ENCODE results near the gene P2RY6. TPM values are rescaled to one million over a fixed set of nuclear protein-coding genes. Genes with fewer than 3 reads are reported as not detected.

P2RY6 gene
- total RNA-seq, 2 experiments from 2014 or later, result not detected

DNA sequence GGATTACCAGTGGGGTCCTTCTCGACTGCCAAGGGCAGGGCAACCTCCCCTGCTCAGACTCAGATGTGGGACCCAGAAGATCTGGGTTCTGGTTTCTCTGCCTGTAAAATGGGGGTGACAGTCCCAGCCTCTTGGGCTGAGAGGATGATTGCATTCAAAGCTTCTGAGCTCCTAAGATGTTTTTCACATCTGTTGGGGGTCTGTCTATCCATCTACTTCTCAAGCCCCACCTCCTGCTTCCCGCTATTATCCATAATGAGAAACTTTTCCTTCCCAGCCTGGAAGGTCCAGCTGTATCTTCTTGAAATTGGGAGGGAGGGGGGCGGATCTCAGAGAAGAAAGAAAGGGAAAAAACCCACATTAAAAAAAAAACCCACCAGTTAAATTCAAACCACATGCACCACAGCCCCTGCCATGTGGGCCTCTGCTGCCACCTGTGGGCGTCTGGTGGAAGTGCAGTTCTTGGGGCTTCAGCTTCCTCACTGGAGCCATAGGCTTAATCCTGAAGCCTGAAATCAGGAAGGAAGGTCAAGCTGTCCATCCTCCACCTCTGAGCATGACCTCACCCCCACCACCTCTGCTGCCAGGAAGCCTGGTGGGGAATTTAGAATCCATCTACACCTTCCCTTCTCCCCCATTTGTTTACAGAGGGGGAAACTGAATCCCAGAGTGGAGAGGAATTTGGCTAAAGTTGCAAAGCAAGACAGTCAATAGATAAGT is 63.2 kb downstream of the P2RY6 start:
- peaks cover 3% of the 10 kb centered on the region for H3K4me1 ChIP-seq (ENCODE audit: insufficient read depth, low read length)
- Mint-ChIP-seq H3K4me1 (ENCODE audit: low read depth) (no peaks in the 10 kb centered on the region), H3K27me3 (no peaks in the 10 kb centered on the region), H3K4me3 (no peak overlapping the region), H3K9me3 (no peaks in the 10 kb centered on the region), H3K36me3 (ENCODE audit: low read depth) (no peaks in the 10 kb centered on the region), H3K27ac (no peak overlapping the region)
- H3K9me3 ChIP-seq (ENCODE audit: control insufficient read depth in 1 of 2, insufficient read depth in 1 of 2, low read length in 2 of 2), result no peaks in the 10 kb centered on the region
- no peak overlapping the region for H3K27ac ChIP-seq (ENCODE audit: low read depth in 1 of 2, low read length in 2 of 2)
- intact Hi-C loops (cut with DNase I, micrococcal nuclease), result loop anchor here (1.0 to 5.0 kb wide), 4 partner anchors 28 to 148 kb away; no protein-coding TSS in a partner anchor
- no peaks in the 10 kb centered on the region for H3K27me3 ChIP-seq (ENCODE audit: control insufficient read depth in 1 of 2, insufficient read depth in 2 of 2, low read length in 2 of 2)
- ChIA-PET POLR2A (interaction anchor here (1.4 kb wide), 1 partner anchor 28 kb away, joined by 4 read pairs; the partner anchor contains the start of gene ARHGEF17), CTCF (interaction anchor here (0.8 to 3.2 kb wide), 12 partner anchors 16 to 150 kb away, joined by 3 to 38 read pairs (median 5); partner anchors contain the start of gene ARHGEF17)
- no peak overlapping the region for H3K4me3 ChIP-seq (ENCODE audit: low read length)
- H3K36me3 ChIP-seq (ENCODE audit: insufficient read depth, low read length), result no peaks in the 10 kb centered on the region
- peak; percentile 58 to 85 (median 75) for DNase-seq
- TF ChIP-seq, protein P1, sequence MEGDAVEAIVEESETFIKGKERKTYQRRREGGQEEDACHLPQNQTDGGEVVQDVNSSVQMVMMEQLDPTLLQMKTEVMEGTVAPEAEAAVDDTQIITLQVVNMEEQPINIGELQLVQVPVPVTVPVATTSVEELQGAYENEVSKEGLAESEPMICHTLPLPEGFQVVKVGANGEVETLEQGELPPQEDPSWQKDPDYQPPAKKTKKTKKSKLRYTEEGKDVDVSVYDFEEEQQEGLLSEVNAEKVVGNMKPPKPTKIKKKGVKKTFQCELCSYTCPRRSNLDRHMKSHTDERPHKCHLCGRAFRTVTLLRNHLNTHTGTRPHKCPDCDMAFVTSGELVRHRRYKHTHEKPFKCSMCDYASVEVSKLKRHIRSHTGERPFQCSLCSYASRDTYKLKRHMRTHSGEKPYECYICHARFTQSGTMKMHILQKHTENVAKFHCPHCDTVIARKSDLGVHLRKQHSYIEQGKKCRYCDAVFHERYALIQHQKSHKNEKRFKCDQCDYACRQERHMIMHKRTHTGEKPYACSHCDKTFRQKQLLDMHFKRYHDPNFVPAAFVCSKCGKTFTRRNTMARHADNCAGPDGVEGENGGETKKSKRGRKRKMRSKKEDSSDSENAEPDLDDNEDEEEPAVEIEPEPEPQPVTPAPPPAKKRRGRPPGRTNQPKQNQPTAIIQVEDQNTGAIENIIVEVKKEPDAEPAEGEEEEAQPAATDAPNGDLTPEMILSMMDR (IDR thresholded peaks at IDR 0.05), result peak; percentile 98
- ATAC-seq (ENCODE audit: poor library complexity), result peak; percentile 90

DNA sequence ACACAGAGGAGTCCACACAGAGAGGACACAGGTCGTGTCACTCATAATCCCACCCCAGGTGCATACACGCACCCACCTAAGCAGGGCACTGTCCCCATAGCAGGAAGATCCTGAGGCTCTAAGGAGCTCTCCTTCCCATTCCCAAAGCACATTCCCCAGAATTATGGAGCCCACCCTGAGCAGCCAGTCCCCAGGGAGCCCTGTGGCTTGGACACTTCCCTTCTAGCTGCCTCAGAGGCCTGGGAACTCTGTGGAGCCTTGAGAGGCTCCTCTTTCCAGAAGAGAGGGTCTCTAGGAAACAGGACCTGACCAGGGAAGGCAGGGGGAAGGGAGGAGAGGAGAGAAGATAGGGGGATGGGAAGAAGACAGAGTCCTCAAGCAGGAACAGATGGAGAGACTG is 65.7 kb downstream of the P2RY6 start:
- no peak overlapping the region for H3K4me3 Mint-ChIP-seq
- H3K27ac Mint-ChIP-seq, result no peak overlapping the region
- Histone ChIP-seq H3K4me1 (ENCODE audit: insufficient read depth, low read length) (peaks cover 3% of the 10 kb centered on the region), H3K36me3 (ENCODE audit: insufficient read depth, low read length) (no peaks in the 10 kb centered on the region), H3K9me3 (ENCODE audit: control insufficient read depth in 1 of 2, insufficient read depth in 1 of 2, low read length in 2 of 2) (no peaks in the 10 kb centered on the region), H3K4me3 (ENCODE audit: low read length) (no peak overlapping the region), H3K27me3 (ENCODE audit: control insufficient read depth in 1 of 2, insufficient read depth in 2 of 2, low read length in 2 of 2) (no peaks in the 10 kb centered on the region), H3K27ac (ENCODE audit: low read depth in 1 of 2, low read length in 2 of 2) (no peak overlapping the region)
- no peaks in the 10 kb centered on the region for H3K36me3 Mint-ChIP-seq (ENCODE audit: low read depth)
- ATAC-seq (ENCODE audit: poor library complexity), result no peak
- POLR2A ChIA-PET, result no interaction called here
- H3K27me3 Mint-ChIP-seq, result no peaks in the 10 kb centered on the region
- intact Hi-C loops (cut with DNase I, micrococcal nuclease), result loop anchor here (5.0 kb wide), 2 partner anchors 41 to 151 kb away; no protein-coding TSS in a partner anchor
- CTCF ChIA-PET, result interaction anchor here (2.3 to 3.2 kb wide), 2 partner anchors 13 to 30 kb away, joined by 8 to 38 read pairs; partner anchors contain the start of gene ARHGEF17
- H3K4me1 Mint-ChIP-seq (ENCODE audit: low read depth), result no peaks in the 10 kb centered on the region
- no peaks in the 10 kb centered on the region for H3K9me3 Mint-ChIP-seq
- DNase-seq, result no peak
- TF ChIP-seq, protein P1 (IDR thresholded peaks at IDR 0.05), result no peak

DNA sequence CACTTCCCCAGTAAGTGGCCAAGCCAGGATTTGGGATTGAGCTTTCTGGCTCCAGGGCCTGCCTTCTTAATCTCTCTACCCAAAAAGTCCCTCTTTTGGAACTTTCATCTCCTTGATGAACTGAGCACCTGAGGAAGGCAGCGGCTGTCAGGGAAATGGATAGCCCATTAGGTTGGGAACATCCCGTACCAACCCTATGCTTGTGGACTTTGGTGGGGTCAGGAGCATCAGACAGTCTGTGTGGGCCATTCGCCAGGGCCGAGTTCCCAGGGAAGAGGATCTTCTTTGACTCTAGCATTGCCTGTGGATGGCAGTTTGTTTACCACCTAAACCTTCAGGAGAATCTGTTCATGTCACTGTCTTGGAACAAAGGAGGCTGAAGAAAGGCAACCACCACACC is 66.1 kb downstream of the P2RY6 start:
- CTCF ChIA-PET, result interaction anchor here (2.3 kb wide), 1 partner anchor 13 kb away, joined by 8 read pairs; no protein-coding TSS in a partner anchor
- Mint-ChIP-seq H3K27me3 (no peaks in the 10 kb centered on the region), H3K9me3 (no peaks in the 10 kb centered on the region), H3K4me3 (no peak overlapping the region), H3K4me1 (ENCODE audit: low read depth) (no peaks in the 10 kb centered on the region), H3K36me3 (ENCODE audit: low read depth) (no peaks in the 10 kb centered on the region), H3K27ac (no peak overlapping the region)
- peaks cover 3% of the 10 kb centered on the region for H3K4me1 ChIP-seq (ENCODE audit: insufficient read depth, low read length)
- ATAC-seq (ENCODE audit: poor library complexity) (no peak), DNase-seq (no peak)
- intact Hi-C loops (cut with DNase I, micrococcal nuclease), result loop anchor here (5.0 kb wide), 2 partner anchors 41 to 151 kb away; no protein-coding TSS in a partner anchor
- TF ChIP-seq, protein P1 (IDR thresholded peaks at IDR 0.05), result no peak
- H3K4me3 ChIP-seq (ENCODE audit: low read length), result no peak overlapping the region
- H3K27ac ChIP-seq (ENCODE audit: low read depth in 1 of 2, low read length in 2 of 2), result no peak overlapping the region
- no peaks in the 10 kb centered on the region for H3K36me3 ChIP-seq (ENCODE audit: insufficient read depth, low read length)
- no peaks in the 10 kb centered on the region for H3K27me3 ChIP-seq (ENCODE audit: control insufficient read depth in 1 of 2, insufficient read depth in 2 of 2, low read length in 2 of 2)
- no peaks in the 10 kb centered on the region for H3K9me3 ChIP-seq (ENCODE audit: control insufficient read depth in 1 of 2, insufficient read depth in 1 of 2, low read length in 2 of 2)
- POLR2A ChIA-PET, result no interaction called here
